Fibroblast of lung (primary cell): ENCODE data around the gene PYGB. TPM values are rescaled to one million over a fixed set of nuclear protein-coding genes. Genes with fewer than 3 reads are reported as not detected.

Source experiments
- DNase-seq, 2 donors: peaks; one replicate each; pipeline versions ENCODE4 v3.0.0 to v3.0.0-alpha.2; 2010; ENCODE audit warnings: low read depth in 2 of 2
- H2AFZ ChIP-seq: 2 replicates; pipeline ENCODE4 v1.5.1; 2012; ENCODE audit warnings: low read length, control low read depth, inconsistent platforms
- H3K27ac ChIP-seq: 2 replicates; pipeline ENCODE4 v1.5.1; 2011; ENCODE audit warnings: low read length, control low read depth; ENCODE audit not compliant: insufficient read depth
- H3K27me3 ChIP-seq: 2 replicates; pipeline ENCODE4 v1.5.1; 2011; ENCODE audit warnings: mild to moderate bottlenecking, low read length; ENCODE audit not compliant: control insufficient read depth, insufficient read depth
- H3K36me3 ChIP-seq: 2 replicates; pipeline ENCODE4 v1.5.1; 2011; ENCODE audit warnings: low read length; ENCODE audit not compliant: control insufficient read depth, insufficient read depth
- H3K4me1 ChIP-seq: 2 replicates; pipeline ENCODE4 v1.5.1; 2011; ENCODE audit warnings: low read length; ENCODE audit not compliant: control insufficient read depth, insufficient read depth; ENCODE audit errors: extremely low read depth
- H3K4me2 ChIP-seq: 2 replicates; pipeline ENCODE4 v1.5.1; 2011; ENCODE audit warnings: low read length, control low read depth; ENCODE audit not compliant: insufficient read depth; ENCODE audit errors: extremely low read depth
- H3K4me3 ChIP-seq, 4 experiments: fragments of 200-600 bp in 1 of 4; sonication (generic) in 1 of 4; replicated peaks in 1 of 4; 2 replicates each; pipeline ENCODE4 v1.5.1; 2011 to 2016; ENCODE audit warnings: low read length in 4 of 4, low read depth in 3 of 4, mild to moderate bottlenecking in 3 of 4, control low read depth in 2 of 4, inconsistent platforms in 1 of 4, mixed read lengths in 1 of 4; ENCODE audit not compliant: insufficient read depth in 1 of 4; ENCODE audit errors: control extremely low read depth in 1 of 4
- H3K79me2 ChIP-seq: 2 replicates; pipeline ENCODE4 v1.5.1; 2012; ENCODE audit warnings: mild to moderate bottlenecking, low read length, inconsistent platforms; ENCODE audit not compliant: control insufficient read depth, insufficient read depth
- H3K9ac ChIP-seq: 2 replicates; pipeline ENCODE4 v1.5.1; 2011; ENCODE audit warnings: mild to moderate bottlenecking, low read length, control low read depth; ENCODE audit not compliant: insufficient read depth
- H3K9me3 ChIP-seq: 2 replicates; pipeline ENCODE4 v1.5.1; 2012; ENCODE audit warnings: low read depth, low read length; ENCODE audit not compliant: control insufficient read depth, insufficient read depth
- H4K20me1 ChIP-seq: 2 replicates; pipeline ENCODE4 v1.5.1; 2011; ENCODE audit warnings: low read length; ENCODE audit not compliant: control insufficient read depth, insufficient read depth; ENCODE audit errors: extremely low read depth
- CTCF ChIP-seq, 2 donors: IDR thresholded peaks in 1 of 2; conservative IDR thresholded peaks in 1 of 2; 1 replicate in 1 of 2; 2 replicates in 1 of 2; pipeline ENCODE4 v1.5.1; 2011 to 2012; ENCODE audit warnings: low read length in 2 of 2, control low read depth in 1 of 2, inconsistent platforms in 1 of 2, low read depth in 1 of 2, mild to moderate bottlenecking in 1 of 2
- EZH2 ChIP-seq: IDR thresholded peaks from 2 replicates; pipeline ENCODE4 v1.5.1; 2012; ENCODE audit warnings: low read length, control low read depth, mild to moderate bottlenecking; ENCODE audit errors: missing control alignments
- polyA plus RNA-seq, 2 donors: library from polyadenylated mRNA; depleted of rRNA in 1 of 2; stranded (reverse) in 1 of 2; unstranded in 1 of 2; fragments of >200 nt; gene quantifications; 2 replicates each; pipeline ENCODE4 v1.2.1, GENCODE V29; 2011 to 2012; ENCODE audit warnings: missing spikeins in 1 of 2
- total RNA-seq: library from RNA; depleted of rRNA; stranded (reverse); fragments of >200 nt; gene quantifications from 2 replicates; pipeline ENCODE4 v1.2.1, GENCODE V29; 2014

The PYGB gene
- total and polyA plus RNA-seq, 2 donors (not counting 1 experiment from before 2014, with no cell fraction given), result 37.0 to 89.5 TPM

- no peak overlapping the region for H3K27ac ChIP-seq
Measured at GRCh38 chr20:25284131-25284601, 36.3 kb downstream of the PYGB start.

GRCh38 chr20:25285091-25285647 is 37.3 kb downstream of the PYGB start:
- Histone ChIP-seq H3K4me2 (no peak overlapping the region), H3K27me3 (no peaks in the 10 kb centered on the region), H3K36me3 (peaks cover 38% of the 10 kb centered on the region), H3K79me2 (no peaks in the 10 kb centered on the region), H3K9me3 (no peaks in the 10 kb centered on the region), H4K20me1 (no peaks in the 10 kb centered on the region), H3K4me3 (no peak overlapping the region), H3K4me1 (no peaks in the 10 kb centered on the region), H3K27ac (no peak overlapping the region), H3K9ac (no peak overlapping the region), H2AFZ (no peak overlapping the region)
- TF ChIP-seq CTCF (conservative IDR thresholded peaks at IDR 0.05 in 1 of 2, IDR thresholded peaks at IDR 0.05 in 1 of 2; ENCODE audit: low read depth in 1 of 2, low read length in 2 of 2) (peak in 1 of 2 donors; percentile 14), EZH2 (no peak)
- DNase-seq, result no peak

More at GRCh38 chr20:25284131-25284601, 36.3 kb downstream of the PYGB start:
- Histone ChIP-seq H3K9ac (no peak overlapping the region), H3K79me2 (no peaks in the 10 kb centered on the region), H3K4me1 (no peaks in the 10 kb centered on the region), H3K27me3 (no peaks in the 10 kb centered on the region), H3K4me2 (no peak overlapping the region), H3K4me3 (no peak overlapping the region), H3K36me3 (peaks cover 42% of the 10 kb centered on the region), H4K20me1 (no peaks in the 10 kb centered on the region), H3K9me3 (no peaks in the 10 kb centered on the region), H2AFZ (no peak overlapping the region)
- DNase-seq, result no peak
- TF ChIP-seq CTCF (conservative IDR thresholded peaks at IDR 0.05 in 1 of 2, IDR thresholded peaks at IDR 0.05 in 1 of 2; ENCODE audit: low read depth in 1 of 2, low read length in 2 of 2) (no peak), EZH2 (no peak)

GRCh38 chr20:25285856-25286798 is 38.2 kb downstream of the PYGB start:
- Histone ChIP-seq H3K36me3 (peaks cover 33% of the 10 kb centered on the region), H2AFZ (no peak overlapping the region), H3K79me2 (no peaks in the 10 kb centered on the region)

More at GRCh38 chr20:25285856-25286798, 38.2 kb downstream of the PYGB start:
- Histone ChIP-seq H3K4me3 (no peak overlapping the region), H3K9ac (no peak overlapping the region), H3K27me3 (no peaks in the 10 kb centered on the region), H3K27ac (no peak overlapping the region), H3K4me1 (no peaks in the 10 kb centered on the region), H3K9me3 (no peaks in the 10 kb centered on the region), H4K20me1 (no peaks in the 10 kb centered on the region), H3K4me2 (no peak overlapping the region)
- TF ChIP-seq CTCF (conservative IDR thresholded peaks at IDR 0.05 in 1 of 2, IDR thresholded peaks at IDR 0.05 in 1 of 2; ENCODE audit: low read depth in 1 of 2, low read length in 2 of 2) (no peak), EZH2 (no peak)
- no peak for DNase-seq
